ENCODE results near the gene MYO15A. TPM values are rescaled to one million over a fixed set of nuclear protein-coding genes. Genes with fewer than 3 reads are reported as not detected.

The MYO15A gene
- total RNA-seq, 4 donors from 2014 or later = 0.44 to 3.2 (median 1.2) TPM

DNA sequence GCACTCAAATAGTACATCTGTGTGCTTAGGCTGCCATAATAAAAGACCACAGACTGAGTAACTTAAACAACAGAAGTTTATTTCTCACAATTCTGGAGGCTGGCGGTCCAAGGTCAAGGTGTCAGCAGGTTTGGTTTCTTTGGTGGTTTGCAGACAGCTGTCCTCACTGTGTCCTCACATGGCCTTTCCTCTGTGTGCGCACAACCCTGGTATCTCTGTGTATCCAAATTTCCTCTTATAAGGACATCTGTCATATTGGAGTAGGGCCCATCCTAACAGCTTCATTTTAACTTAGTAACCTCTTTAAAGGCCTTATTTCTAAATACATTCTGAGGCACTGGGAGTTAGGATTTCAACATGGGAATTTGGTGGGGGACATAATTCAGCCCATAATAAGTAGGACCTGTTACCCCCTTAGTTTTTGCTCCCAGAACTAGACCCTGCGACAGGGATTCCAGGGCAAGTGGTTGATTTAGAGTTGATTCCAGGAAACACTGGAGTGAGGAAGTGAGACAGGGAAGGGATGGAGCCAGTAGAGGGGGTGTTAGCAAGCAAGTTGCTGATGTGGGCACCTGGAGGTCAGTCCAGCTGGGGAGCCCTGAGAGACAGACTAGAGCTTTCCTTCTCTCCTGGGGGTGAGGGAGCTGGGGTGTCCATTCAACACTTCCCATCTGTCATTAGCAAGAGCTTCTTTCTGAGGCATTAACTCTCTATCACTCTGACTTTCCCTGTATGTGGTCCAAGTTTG is 64.1 kb downstream of the MYO15A start:
- no peak for TF ChIP-seq CTCF (IDR thresholded peaks at IDR 0.05; ENCODE audit: low read depth)

DNA sequence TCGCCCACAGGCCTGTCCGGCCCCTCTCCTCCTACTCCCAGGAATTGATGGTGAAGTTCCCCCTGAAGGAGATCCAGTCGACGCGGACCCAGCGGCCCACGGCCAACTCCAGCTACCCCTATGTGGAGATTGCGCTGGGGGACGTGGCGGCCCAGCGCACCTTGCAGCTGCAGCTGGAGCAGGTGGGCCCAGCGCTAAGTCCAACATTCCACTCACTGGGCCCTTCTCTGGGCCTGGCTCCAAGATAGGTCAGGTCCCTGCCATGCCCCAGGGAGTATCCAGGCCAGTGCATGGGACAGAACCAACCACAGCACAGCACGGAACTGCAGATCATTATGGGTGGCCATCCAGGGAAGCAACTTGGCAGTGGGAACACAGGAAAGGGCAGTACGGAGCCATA is 65.2 kb downstream of the MYO15A start:
- no peak for TF ChIP-seq CTCF (IDR thresholded peaks at IDR 0.05; ENCODE audit: low read depth)

DNA sequence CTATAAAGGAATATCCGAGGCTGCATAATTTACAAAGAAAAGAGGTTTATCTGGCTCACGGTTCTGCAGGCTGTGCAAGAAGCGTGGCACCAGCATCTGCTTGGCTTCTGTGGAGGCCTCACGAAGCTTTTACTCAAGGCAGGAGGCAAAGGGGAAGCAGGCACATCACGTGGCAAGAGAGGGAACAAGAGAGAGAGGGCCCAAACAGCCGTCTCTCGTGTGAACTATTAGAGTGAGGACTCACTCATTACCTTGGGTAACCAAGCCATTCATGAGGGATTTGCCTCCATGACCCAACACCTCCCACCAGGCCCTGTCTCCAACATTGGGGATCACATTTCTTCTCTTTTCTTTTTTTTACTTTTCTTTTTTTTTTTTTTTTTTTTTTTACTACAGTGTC is 67.6 kb downstream of the MYO15A start:
- no peak for TF ChIP-seq CTCF (IDR thresholded peaks at IDR 0.05; ENCODE audit: low read depth)

GRCh38 chr17:18177133-18177532 is 68.6 kb downstream of the MYO15A start:
- TF ChIP-seq CTCF (IDR thresholded peaks at IDR 0.05; ENCODE audit: low read depth) = no peak

- TF ChIP-seq CTCF (IDR thresholded peaks at IDR 0.05; ENCODE audit: low read depth) = no peak
Measured at GRCh38 chr17:18177722-18178121, 69.2 kb downstream of the MYO15A start.

GRCh38 chr17:18179196-18179595 is 70.6 kb downstream of the MYO15A start:
- TF ChIP-seq CTCF (IDR thresholded peaks at IDR 0.05; ENCODE audit: low read depth) = no peak

- TF ChIP-seq CTCF (IDR thresholded peaks at IDR 0.05; ENCODE audit: low read depth) = no peak
Measured at GRCh38 chr17:18179804-18180203, 71.2 kb downstream of the MYO15A start.
